HepG2 (cell line): ENCODE results near the gene MED9. TPM values are rescaled to one million over a fixed set of nuclear protein-coding genes. Genes with fewer than 3 reads are reported as not detected.

Source experiments
- ATAC-seq: fragments of 200-7000 bp; cut with Tn5 transposase; 3 replicates; pipeline ENCODE4 v1.9.1; 2020; ENCODE audit warnings: mild to moderate bottlenecking, moderate library complexity
- BruUV-seq: library from RNA; stranded (reverse); fragments of 400-500 nt; replicated peaks from 2 replicates; lab custom pipeline; 2021; lab: Mats Ljungman, UMichigan
- CTCF ChIA-PET: fragments of 300-600 bp; formaldehyde crosslinking; extraction: SDS; loops from one replicate; lab custom pipeline; 2021; ENCODE audit warnings: low total read pairs, inconsistent platforms, low intra/inter-chr PET ratio; lab: Yijun Ruan, JAX
- POLR2A ChIA-PET: fragments of 350-600 bp; sonication (Branson Sonifier 250); formaldehyde crosslinking; loops from one replicate; lab custom pipeline; 2020; ENCODE audit warnings: antibody characterized with exemption, inconsistent platforms; lab: Yijun Ruan, JAX
- DNase-seq: peaks from one replicate; pipeline ENCODE4 v3.0.0-alpha.2; 2015; ENCODE audit warnings: low spot score
- FAIRE-seq: peaks from 3 replicates; lab custom pipeline; 2011; peaks lifted over from hg19 to GRCh38; lab: Jason Lieb, UNC
- H2AFZ ChIP-seq: one replicate; pipeline ENCODE4 v1.6.1; 2011; ENCODE audit warnings: low read length, inconsistent platforms
- H3K27ac ChIP-seq: fragments of 300-600 bp; 3 replicates; pipeline ENCODE4 v1.8.0; 2011; ENCODE audit warnings: mixed run types, mild to moderate bottlenecking, mixed read lengths, low read length, inconsistent platforms; ENCODE audit not compliant: insufficient read depth; ENCODE audit errors: extremely low read length
- H3K27me3 ChIP-seq, 2 experiments: fragments of 200-600 bp in 1 of 2; 2 replicates in 1 of 2; 3 replicates in 1 of 2; pipeline versions ENCODE4 v1.6.0 to v1.8.0; 2011; ENCODE audit warnings: low read length in 2 of 2, mild to moderate bottlenecking in 2 of 2, moderate library complexity in 2 of 2, inconsistent platforms in 1 of 2; ENCODE audit not compliant: insufficient read depth in 2 of 2, control insufficient read depth in 1 of 2
- H3K36me3 ChIP-seq, 2 experiments: fragments of 200-600 bp in 1 of 2; replicated peaks in 1 of 2; 2 replicates in 1 of 2; 3 replicates in 1 of 2; pipeline versions ENCODE4 v1.5.1 to v1.8.0; 2011; ENCODE audit warnings: low read length in 2 of 2, inconsistent platforms in 1 of 2; ENCODE audit not compliant: insufficient read depth in 2 of 2, control insufficient read depth in 1 of 2
- H3K4me1 ChIP-seq: 2 replicates; pipeline ENCODE4 v1.5.1; 2012; ENCODE audit warnings: low read length, inconsistent platforms; ENCODE audit not compliant: insufficient read depth
- H3K4me2 ChIP-seq: 2 replicates; pipeline ENCODE4 v1.6.0; 2011; ENCODE audit warnings: low read depth, low read length, inconsistent platforms
- H3K4me3 ChIP-seq, 3 experiments: fragments of 200-600 bp in 1 of 3; sonication (generic), shearing (Covaris generic) in 1 of 3; replicated peaks in 1 of 3; 2 replicates each; pipeline ENCODE4 v1.5.1; 2011 to 2016; ENCODE audit warnings: low read length in 3 of 3, inconsistent platforms in 2 of 3, low read depth in 2 of 3, mild to moderate bottlenecking in 2 of 3, control low read depth in 1 of 3, mixed read lengths in 1 of 3; ENCODE audit not compliant: insufficient read depth in 1 of 3
- H3K79me2 ChIP-seq: one replicate; pipeline ENCODE4 v1.6.1; 2011; ENCODE audit warnings: low read length, inconsistent platforms; ENCODE audit not compliant: insufficient read depth
- H3K9ac ChIP-seq: 2 replicates; pipeline ENCODE4 v1.6.0; 2011; ENCODE audit warnings: mild to moderate bottlenecking, low read depth, low read length, inconsistent platforms; ENCODE audit not compliant: insufficient read depth
- H3K9me3 ChIP-seq: 2 replicates; pipeline ENCODE4 v1.5.1; 2012; ENCODE audit warnings: mild to moderate bottlenecking, low read length
- H4K20me1 ChIP-seq: 2 replicates; pipeline ENCODE4 v1.6.0; 2011; ENCODE audit warnings: inconsistent platforms, mild to moderate bottlenecking, low read length, moderate library complexity; ENCODE audit not compliant: insufficient read depth
- FOXP4 ChIP-seq: sonication (generic); formaldehyde crosslinking; IDR thresholded peaks from 2 replicates; pipeline ENCODE4 v1.4.0; 2020; ENCODE audit warnings: missing genetic modification reagents
- KDM6A ChIP-seq: IDR thresholded peaks from 2 replicates; pipeline ENCODE4 v1.6.1; 2016; ENCODE audit warnings: low read depth
- NFYC ChIP-seq: IDR thresholded peaks from 2 replicates; pipeline ENCODE4 v1.6.1; 2016; ENCODE audit warnings: missing genetic modification reagents, missing compliant biosample characterization
- ZBTB44 ChIP-seq: sonication (generic); formaldehyde crosslinking; IDR thresholded peaks from 2 replicates; pipeline ENCODE4 v1.4.0; 2020; ENCODE audit warnings: missing genetic modification reagents
- ZMYM2 ChIP-seq: sonication (generic); formaldehyde crosslinking; IDR thresholded peaks from 2 replicates; pipeline ENCODE4 v1.8.0; 2022; ENCODE audit warnings: mild to moderate bottlenecking, missing genetic modification reagents
- ZNF17 ChIP-seq: sonication (generic); formaldehyde crosslinking; IDR thresholded peaks from 2 replicates; pipeline ENCODE4 v1.5.0; 2020; ENCODE audit warnings: mild to moderate bottlenecking, missing genetic modification reagents
- ZNF30 ChIP-seq: sonication (generic); formaldehyde crosslinking; IDR thresholded peaks from 2 replicates; pipeline ENCODE4 v1.5.0; 2020; ENCODE audit warnings: mild to moderate bottlenecking, missing genetic modification reagents
- ZNF660 ChIP-seq: sonication (generic); formaldehyde crosslinking; IDR thresholded peaks from 2 replicates; pipeline ENCODE4 v1.5.1; 2020; ENCODE audit warnings: mild to moderate bottlenecking, low read depth, missing genetic modification reagents, borderline replicate concordance
- WGBS: methylation state at CpG from one replicate; pipeline ENCODE4 v1.1.6; 2017; ENCODE audit warnings: low lambda C conversion rate; 5-methylcytosine and 5-hydroxymethylcytosine counted together
- in situ Hi-C: cut with HindIII; loops from 2 replicates; pipeline ENCODE4 v1.10.0; 2017; ENCODE audit warnings: low pct_unique_long_range_greater_than_20kb; ENCODE audit not compliant: extremely low pct_ligation_motif_present
- intact Hi-C: fragments of 100-400 bp; cut with micrococcal nuclease; formaldehyde crosslinking; loops from one replicate; pipeline ENCODE4 v1.10.0; 2022; ENCODE audit not compliant: unreplicated experiment
- polyA plus RNA-seq, 8 experiments: library from polyadenylated mRNA; depleted of rRNA in 3 of 8; stranded (reverse) in 7 of 8; unstranded in 1 of 8; fragments of >200 nt; fragmentation: Illumina TruSeq in 4 of 8; extraction: Trizol in 4 of 8; gene quantifications; 2 replicates each; pipeline versions ENCODE4 v1.2.1 to v1.2.3, GENCODE V29; 2011 to 2016; ENCODE audit warnings: low read depth in 4 of 8, missing spikeins in 1 of 8, mixed read lengths in 1 of 8; ENCODE audit not compliant: insufficient read depth in 1 of 8
- total RNA-seq, 5 experiments: library from RNA; depleted of rRNA; stranded (reverse); fragments of >200 nt; fragmentation: Illumina TruSeq; extraction: Trizol; gene quantifications; 2 replicates each; pipeline ENCODE4 v1.2.3, GENCODE V29; 2016; ENCODE audit warnings: low read depth in 1 of 5
- TF ChIP-seq, protein P1 (sequence below): sonication (generic); formaldehyde crosslinking; IDR thresholded peaks from 2 replicates; pipeline ENCODE4 v1.4.0; 2020; ENCODE audit warnings: mild to moderate bottlenecking, missing genetic modification reagents
- TF ChIP-seq, protein P2 (sequence below): sonication (generic); formaldehyde crosslinking; IDR thresholded peaks from 2 replicates; pipeline ENCODE4 v1.4.0; 2020; ENCODE audit warnings: missing genetic modification reagents, low read depth, mild to moderate bottlenecking, borderline replicate concordance

Gene MED9
- total and polyA plus RNA-seq, 2 of the 13 experiments (the other 11 are each of a cell fraction or from before 2014, with no cell fraction given): 11.9 to 15.1 TPM

DNA sequence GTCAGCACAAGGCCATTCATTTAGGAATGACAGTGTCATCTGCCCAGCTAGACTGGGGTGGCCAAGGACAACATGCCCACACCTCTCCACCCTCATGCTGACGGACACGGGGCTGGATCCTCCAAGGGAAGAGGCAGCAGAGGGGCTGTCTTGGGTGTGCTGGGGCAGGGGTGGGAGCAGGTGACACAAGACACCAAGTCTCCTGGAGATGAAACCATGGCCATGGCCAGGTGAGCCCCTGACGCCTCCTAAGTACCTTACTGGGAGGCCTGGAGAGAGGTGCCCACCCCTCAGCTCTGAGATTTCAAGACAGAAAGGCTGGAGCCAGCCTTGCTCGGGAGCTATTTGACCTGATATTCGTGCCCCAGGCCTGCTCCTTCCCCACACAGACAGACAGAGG, 28.4 kb downstream of the MED9 start:
- CTCF ChIA-PET: no interaction called here
- TF ChIP-seq ZNF660 (CRISPR knock-in tag) (no peak), ZNF30 (CRISPR knock-in tag) (no peak), KDM6A (CRISPR knock-in tag) (no peak), ZBTB44 (CRISPR knock-in tag) (no peak), NFYC (CRISPR knock-in tag) (no peak), ZMYM2 (CRISPR knock-in tag) (no peak), ZNF17 (CRISPR knock-in tag) (no peak), FOXP4 (CRISPR knock-in tag) (no peak)
- TF ChIP-seq, protein P1, sequence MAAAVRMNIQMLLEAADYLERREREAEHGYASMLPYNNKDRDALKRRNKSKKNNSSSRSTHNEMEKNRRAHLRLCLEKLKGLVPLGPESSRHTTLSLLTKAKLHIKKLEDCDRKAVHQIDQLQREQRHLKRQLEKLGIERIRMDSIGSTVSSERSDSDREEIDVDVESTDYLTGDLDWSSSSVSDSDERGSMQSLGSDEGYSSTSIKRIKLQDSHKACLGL (CRISPR knock-in tag): no peak
- TF ChIP-seq, protein P2, sequence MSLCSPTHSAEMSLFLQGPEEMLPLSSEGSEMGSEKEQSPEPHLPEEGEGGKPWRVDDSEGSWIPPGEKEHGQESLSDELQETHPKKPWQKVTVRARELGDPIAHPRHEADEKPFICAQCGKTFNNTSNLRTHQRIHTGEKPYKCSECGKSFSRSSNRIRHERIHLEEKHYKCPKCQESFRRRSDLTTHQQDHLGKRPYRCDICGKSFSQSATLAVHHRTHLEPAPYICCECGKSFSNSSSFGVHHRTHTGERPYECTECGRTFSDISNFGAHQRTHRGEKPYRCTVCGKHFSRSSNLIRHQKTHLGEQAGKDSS: no peak

More for the DNA sequence above, 28.4 kb downstream of the MED9 start:
- Histone ChIP-seq H3K36me3 (no peaks in the 10 kb centered on the region), H3K27me3 (peaks cover 0 to 21% of the 10 kb centered on the region in 2 experiments; a peak in 2 of 5 replicates), H2AFZ (no peak overlapping the region), H3K27ac (no peak overlapping the region), H3K9ac (no peak overlapping the region), H3K79me2 (no peaks in the 10 kb centered on the region), H4K20me1 (no peaks in the 10 kb centered on the region), H3K9me3 (no peaks in the 10 kb centered on the region), H3K4me2 (no peak overlapping the region), H3K4me1 (no peaks in the 10 kb centered on the region), H3K4me3 (no peak overlapping the region)
- intact Hi-C loops (no loop called here), in situ Hi-C loops (loop anchor here (5.0 to 10.0 kb wide), 2 partner anchors 62 to 140 kb away; no protein-coding TSS in a partner anchor)
- WGBS: 63% methylated on average over 3 of the region's 5 CpGs
- no peak for FAIRE-seq
- POLR2A ChIA-PET: interaction anchor here (1.0 kb wide), 1 partner anchor 33 kb away, joined by 3 read pairs; no protein-coding TSS in a partner anchor
- DNase-seq: no peak
- no TSS peak for BruUV-seq
- ATAC-seq: no peak
